Keratinocyte (primary cell): Measurements from ENCODE around the gene ULK2.

Source experiments
- EZH2 ChIP-seq: IDR thresholded peaks from one replicate; pipeline ENCODE4 v1.6.1; 2012; ENCODE audit warnings: inconsistent platforms, mild to moderate bottlenecking, low read length, moderate library complexity
- TF ChIP-seq, protein P1 (sequence below), 3 experiments: IDR thresholded peaks in 1 of 3; conservative IDR thresholded peaks in 1 of 3; optimal IDR thresholded peaks in 1 of 3; 2 replicates in 2 of 3; 3 replicates in 1 of 3; pipeline versions ENCODE3 to v1.5.1; 2011; ENCODE audit warnings: low read length in 3 of 3, mild to moderate bottlenecking in 3 of 3, moderate library complexity in 2 of 3, control low read depth in 1 of 3, inconsistent platforms in 1 of 3; ENCODE audit not compliant: insufficient read depth in 2 of 3; ENCODE audit errors: extremely low read depth in 1 of 3

GRCh38 chr17:19873346-19873745 is 5.6 kb upstream of the ULK2 start:
- TF ChIP-seq, protein P1, sequence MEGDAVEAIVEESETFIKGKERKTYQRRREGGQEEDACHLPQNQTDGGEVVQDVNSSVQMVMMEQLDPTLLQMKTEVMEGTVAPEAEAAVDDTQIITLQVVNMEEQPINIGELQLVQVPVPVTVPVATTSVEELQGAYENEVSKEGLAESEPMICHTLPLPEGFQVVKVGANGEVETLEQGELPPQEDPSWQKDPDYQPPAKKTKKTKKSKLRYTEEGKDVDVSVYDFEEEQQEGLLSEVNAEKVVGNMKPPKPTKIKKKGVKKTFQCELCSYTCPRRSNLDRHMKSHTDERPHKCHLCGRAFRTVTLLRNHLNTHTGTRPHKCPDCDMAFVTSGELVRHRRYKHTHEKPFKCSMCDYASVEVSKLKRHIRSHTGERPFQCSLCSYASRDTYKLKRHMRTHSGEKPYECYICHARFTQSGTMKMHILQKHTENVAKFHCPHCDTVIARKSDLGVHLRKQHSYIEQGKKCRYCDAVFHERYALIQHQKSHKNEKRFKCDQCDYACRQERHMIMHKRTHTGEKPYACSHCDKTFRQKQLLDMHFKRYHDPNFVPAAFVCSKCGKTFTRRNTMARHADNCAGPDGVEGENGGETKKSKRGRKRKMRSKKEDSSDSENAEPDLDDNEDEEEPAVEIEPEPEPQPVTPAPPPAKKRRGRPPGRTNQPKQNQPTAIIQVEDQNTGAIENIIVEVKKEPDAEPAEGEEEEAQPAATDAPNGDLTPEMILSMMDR (optimal IDR thresholded peaks at IDR 0.05 in 1 of 3, IDR thresholded peaks at IDR 0.05 in 1 of 3, conservative IDR thresholded peaks at IDR 0.05 in 1 of 3; ENCODE audit: extremely low read depth in 1 of 3, insufficient read depth in 2 of 3, low read length in 3 of 3), result no peak
- TF ChIP-seq EZH2, result no peak
